Measurements from ENCODE around the gene HBG2.
"Not testable (repeated sequence)": the region's sequence is repeated elsewhere in the genome, so short reads cannot be mapped to it uniquely, and the experiment has no call there.

HBG2 gene

DNA sequence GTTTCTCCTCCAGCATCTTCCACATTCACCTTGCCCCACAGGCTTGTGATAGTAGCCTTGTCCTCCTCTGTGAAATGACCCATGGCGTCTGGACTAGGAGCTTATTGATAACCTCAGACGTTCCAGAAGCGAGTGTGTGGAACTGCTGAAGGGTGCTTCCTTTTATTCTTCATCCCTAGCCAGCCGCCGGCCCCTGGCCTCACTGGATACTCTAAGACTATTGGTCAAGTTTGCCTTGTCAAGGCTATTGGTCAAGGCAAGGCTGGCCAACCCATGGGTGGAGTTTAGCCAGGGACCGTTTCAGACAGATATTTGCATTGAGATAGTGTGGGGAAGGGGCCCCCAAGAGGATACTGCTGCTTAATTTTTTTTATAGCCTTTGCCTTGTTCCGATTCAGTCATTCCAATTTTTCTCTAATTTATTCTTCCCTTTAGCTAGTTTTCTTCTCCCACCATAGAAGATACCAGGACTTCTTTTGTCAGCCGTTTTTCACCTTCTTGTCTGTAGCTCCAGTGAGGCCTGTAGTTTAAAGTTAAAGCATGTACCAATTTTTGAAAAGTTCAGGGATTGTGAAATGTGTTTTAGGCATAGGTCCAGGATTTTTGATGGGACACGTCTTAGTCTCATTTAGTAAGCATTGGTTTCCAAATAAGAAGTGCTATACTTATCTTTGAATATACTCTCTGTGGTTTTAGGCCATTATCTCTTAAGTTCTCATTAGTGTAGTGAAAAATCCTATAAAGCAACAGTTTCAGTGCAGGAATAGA lies at the start of gene HBG2:
Gene HBG2, minus strand, starts transcription at position 136 of the 768 bp plus-strand sequence. Its CDS starts 53 bp downstream, at position 83.
- DNase-seq (ENCODE audit: low spot score), result not testable (repeated sequence)

DNA sequence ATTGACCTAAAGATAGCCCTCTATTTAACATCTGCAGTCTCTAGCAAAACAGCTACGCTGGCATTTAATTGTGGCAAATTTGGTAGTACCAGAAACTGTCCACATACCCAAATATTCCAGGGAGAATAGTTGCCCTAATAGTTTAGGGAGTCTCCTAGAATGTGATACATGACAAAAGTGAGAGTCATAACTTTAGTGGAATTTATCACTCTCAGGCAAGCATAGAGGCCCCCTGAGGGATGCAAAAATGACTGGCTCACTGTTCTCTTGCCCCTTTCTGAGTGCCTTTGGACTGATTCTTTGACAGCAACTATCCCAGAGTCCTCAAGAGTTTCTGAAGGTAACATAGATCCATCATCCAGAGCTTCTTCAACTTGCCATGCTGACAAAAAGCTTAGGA lies 49.5 kb upstream of the HBG2 start:
- DNase-seq (ENCODE audit: low spot score), result no peak

DNA sequence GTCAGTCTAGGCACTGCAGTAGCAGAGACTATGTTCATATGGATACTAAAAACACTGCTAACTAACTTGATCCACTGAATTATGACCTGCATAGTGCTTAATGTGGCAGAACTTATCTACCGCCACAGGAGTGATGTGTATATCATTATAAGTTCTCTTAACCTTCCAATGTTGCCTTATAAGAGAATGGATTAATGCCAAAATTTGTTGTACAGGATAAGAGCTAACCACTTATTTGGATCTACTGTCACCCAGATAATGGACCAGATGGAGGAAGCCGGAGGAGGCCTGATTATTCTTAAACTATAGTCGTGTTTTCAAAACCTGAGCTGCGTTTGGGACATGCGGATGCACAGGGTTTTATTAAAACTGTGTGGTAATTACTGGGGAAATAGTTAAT lies 49.0 kb upstream of the HBG2 start:
- no peak for DNase-seq (ENCODE audit: low spot score)

DNA sequence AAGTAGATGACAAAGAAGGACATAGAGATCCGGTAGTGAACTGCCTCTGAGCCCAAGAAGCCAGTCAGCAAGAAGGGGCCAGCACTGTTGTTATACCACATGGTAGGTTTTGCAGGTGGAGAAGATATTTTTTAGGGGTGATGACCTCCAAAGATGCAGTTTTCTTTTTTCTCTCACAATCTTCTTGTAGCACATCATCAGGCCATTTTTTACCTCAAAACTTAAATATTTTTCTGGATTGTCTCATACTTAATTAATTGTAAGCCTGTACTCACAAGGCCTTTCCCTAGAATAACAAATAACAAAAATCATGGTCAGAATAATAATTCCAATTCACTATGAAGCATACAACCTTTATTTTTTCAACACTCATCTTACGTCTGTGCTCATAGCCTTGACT lies 47.3 kb upstream of the HBG2 start, which contains the start of gene OR51B4:
Gene OR51B4, minus strand, starts transcription at position 101 of the 400 bp plus-strand sequence. Its CDS starts 0 bp downstream, at position 101.
- DNase-seq (ENCODE audit: low spot score), result no peak

DNA sequence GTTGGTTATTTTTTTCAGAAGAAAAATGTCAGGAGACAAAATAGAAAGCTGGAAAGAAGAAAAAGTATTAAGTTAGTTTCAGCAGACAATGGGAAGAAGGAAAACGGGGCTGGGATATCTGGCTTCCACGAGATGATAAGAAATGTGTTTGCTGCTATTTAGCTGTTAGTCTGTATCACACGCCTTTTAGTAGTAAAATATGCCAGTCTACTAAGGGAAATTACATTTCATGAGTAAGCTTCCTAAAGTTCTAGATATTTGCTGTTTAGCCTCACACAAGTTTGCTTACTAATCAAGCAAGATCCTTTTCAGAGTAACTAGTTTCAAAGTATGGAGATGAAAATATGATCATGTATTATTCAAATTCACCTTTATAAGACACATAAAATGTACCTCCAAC lies 45.7 kb upstream of the HBG2 start:
- no peak for DNase-seq (ENCODE audit: low spot score)

DNA sequence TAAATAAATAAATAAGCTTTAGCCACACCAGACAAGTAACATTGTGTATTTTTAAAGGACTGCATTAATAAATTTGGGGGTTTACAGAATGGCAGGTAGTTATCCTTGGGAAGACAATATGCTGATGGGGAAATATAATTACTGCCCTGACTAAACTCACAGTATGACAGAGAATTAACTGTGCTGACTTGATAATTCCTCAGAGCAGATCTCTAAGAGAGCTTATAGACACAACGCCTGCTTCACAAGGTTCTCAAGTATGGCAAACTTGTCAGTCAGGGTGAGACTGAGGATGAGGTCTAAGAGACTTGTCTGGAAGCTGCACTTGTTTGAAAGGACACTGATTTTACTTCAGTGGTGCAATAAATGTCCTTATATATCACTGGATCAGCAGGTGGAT lies 43.9 kb upstream of the HBG2 start:
- no peak for DNase-seq (ENCODE audit: low spot score)

DNA sequence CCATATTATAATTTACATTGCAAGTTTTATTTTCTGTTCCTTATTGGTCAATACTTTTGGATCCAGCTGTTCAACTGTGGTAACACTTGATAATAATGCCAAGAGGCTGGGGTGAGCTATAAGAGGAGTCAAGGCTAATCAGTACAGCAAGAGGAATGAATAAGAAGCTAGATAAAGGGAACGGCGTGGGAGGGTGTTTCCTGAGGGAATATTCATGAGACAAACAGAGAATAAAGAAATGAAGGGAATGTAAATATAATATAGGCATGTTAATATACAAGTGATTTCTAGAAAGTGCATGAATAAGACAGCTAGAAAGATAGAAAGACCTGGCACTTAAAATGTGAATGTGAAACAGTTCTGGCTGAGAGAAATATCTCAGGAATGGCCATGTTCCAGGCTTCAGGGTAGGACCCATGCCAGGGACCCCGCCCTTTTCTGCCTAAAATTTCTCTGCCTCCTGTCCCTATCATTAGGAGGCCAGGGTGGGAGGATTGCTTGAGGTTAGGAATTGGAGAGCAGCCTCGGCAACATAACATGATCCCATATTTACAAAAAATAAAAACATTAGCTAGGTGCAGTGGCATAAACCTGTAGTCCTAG lies 43.2 kb upstream of the HBG2 start:
- no peak for DNase-seq (ENCODE audit: low spot score)

DNA sequence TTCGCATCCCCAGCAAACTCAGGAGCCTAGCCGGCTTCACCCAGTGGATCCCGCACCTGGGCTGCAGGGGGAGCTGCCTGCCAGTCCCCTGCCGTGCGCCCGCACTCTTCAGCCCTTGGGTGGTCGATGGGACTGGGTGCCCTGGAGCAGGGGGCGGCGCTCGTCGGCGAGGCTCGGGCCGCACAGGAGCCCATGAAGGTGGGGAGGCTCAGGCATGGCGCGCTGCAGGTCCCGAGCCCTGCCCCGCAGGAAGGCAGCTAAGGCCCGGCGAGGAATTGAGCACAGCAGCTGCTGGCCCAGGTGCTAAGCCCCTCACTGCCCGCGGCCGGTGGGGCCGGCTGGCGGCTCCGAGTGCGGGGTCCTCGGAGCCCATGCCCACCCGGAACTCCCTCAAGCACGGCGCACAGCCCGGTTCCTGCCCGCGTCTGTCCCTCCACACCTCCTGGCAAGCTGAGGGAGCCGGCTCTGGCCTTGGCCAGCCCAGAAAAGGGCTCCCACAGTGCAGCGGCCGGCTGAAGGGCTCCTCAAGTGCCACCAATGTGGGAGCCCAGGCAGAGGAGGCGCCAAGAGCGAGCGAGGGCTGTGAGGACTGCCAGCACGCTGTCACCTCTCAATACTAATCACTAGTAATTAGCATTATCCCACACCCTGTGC lies 39.9 kb upstream of the HBG2 start:
- not testable (repeated sequence) for DNase-seq (ENCODE audit: low spot score)

DNA sequence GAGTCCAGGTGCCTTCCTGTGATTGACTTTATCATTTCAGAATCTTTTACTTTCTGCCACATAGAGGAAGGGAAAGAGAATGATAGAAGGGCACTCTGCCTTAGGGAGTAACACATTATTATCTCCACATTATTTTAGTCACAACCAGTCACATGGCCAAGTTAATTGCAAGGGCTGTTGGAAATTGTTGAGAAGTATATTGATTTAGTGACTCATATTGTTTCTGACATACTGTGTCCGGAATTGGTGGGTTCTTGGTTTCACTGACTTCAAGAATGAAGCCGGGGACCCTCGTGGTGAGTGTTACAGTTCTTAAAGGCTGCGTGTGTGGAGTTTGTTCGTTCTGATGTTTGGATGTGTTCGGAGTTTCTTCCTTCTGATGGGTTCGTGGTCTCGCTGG lies 38.4 kb upstream of the HBG2 start:
- no peak for DNase-seq (ENCODE audit: low spot score)

DNA sequence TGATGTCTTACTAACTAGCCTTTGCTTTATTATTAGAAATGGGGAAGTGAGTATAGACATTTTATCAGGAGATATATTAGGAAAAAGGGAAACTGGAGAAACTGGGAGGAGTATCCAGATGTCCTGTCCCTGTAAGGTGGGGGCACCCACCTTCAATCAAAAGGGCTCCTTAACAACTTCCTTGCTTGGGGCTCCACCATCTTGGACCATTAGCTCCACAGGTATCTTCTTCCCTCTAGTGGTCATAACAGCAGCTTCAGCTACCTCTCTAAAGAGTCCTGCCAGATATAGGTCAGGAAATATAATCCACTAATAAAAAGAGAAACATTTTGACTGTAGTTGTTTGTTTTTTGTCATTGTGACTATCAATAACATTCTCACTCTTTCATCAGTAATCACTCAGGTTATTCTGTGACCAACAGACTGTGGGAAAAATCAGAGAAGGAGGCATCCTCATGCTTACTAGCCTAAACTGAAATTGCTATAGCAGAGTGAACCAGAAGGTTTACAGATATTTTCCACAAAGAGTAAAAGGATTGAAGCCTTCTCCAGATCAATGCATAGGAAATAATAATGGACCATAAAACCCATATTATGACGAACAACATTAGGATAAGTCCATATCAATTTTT lies 36.7 kb upstream of the HBG2 start:
- DNase-seq (ENCODE audit: low spot score), result no peak

DNA sequence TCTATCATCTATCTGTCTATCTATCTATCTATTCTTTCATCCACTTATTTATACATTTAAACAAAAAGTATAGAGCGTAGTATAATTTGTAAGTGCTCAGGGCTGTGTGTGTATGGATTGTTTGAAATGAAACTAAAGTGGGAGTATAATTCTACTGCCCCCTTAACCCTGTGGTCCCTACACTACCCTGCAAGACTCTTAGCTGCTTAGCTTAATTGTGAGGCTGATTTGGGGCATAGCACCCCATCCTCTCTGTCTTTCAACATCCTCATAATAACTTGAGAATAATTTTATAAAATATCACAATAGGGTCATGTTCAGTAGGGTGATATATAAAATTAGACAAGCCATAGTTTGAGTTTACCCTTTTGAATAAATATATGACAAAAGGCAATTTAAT lies 35.5 kb upstream of the HBG2 start:
- DNase-seq (ENCODE audit: low spot score), result no peak

DNA sequence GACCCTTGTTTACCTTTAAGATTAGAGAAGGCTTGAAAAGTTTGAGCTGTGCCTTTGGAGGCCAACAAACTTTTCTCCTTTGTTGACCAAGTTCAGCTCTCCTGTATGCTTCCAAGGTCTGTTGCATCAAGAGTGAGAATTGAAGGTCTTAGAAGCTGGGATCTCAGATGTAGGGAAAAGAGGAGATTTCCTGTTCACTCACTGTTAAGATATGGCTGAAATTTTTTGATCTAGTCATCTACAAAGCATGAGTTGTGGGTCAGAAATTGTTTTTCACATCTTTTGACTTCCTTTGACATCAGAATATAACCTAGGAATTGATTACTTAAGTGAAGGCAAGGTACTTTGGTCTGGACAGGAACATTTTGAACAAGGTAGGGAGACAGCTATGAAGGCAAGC lies 35.1 kb upstream of the HBG2 start:
- DNase-seq (ENCODE audit: low spot score), result no peak

DNA sequence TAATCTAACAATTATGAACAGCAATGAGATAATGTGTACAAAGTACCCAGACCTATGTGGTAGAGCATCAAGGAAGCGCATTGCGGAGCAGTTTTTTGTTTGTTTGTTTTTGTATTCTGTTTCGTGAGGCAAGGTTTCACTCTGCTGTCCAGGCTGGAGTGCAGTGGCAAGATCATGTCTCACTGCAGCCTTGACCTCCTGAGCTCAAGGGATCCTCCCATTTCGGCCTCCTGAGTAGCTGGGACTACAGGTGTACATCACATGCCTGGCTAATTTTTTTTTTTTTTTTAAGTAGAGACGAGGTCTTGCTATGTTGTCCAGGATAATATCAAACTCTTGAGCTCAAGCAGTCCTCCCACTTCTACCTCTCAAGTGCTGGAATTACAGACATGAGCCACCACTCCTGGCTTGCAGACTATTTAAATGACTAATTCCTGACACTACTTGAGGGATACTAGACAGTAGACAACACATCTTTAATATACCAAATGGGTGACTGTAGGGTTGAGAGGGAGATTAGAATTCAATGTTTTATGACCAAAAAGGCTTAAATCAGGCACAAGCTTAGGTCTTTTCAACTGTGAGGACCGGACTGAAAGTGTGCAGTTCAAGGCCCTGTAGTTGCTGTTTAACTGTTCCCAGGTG lies 34.4 kb upstream of the HBG2 start:
- DNase-seq (ENCODE audit: low spot score), result no peak

DNA sequence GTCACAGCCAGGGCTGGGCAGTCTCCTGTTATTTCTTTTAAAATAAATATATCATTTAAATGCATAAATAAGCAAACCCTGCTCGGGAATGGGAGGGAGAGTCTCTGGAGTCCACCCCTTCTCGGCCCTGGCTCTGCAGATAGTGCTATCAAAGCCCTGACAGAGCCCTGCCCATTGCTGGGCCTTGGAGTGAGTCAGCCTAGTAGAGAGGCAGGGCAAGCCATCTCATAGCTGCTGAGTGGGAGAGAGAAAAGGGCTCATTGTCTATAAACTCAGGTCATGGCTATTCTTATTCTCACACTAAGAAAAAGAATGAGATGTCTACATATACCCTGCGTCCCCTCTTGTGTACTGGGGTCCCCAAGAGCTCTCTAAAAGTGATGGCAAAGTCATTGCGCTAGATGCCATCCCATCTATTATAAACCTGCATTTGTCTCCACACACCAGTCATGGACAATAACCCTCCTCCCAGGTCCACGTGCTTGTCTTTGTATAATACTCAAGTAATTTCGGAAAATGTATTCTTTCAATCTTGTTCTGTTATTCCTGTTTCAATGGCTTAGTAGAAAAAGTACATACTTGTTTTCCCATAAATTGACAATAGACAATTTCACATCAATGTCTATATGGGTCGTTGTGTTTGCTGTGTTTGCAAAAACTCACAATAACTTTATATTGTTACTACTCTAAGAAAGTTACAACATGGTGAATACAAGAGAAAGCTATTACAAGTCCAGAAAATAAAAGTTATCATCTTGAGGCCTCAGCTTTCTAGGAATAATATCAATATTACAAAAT lies 33.7 kb upstream of the HBG2 start:
- no peak for DNase-seq (ENCODE audit: low spot score)

DNA sequence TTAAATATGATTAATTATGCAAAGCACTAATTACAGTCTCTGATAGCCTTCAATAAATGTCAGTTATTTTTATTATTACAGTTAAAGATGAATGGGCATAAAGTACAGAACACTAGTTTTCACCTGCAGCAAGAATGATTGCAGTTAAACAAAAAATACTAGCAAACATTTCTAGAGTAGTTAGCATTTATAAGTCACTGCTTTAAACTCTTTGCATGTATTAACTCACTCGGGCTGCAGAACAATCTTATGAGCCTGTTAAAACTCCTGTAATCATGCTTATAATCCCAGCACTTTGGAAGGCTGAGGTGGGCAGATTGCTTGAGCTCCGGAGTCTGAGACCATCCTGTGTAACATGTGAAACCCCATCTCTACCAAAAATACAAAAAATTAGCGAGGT lies 32.3 kb upstream of the HBG2 start:
- DNase-seq (ENCODE audit: low spot score), result no peak

DNA sequence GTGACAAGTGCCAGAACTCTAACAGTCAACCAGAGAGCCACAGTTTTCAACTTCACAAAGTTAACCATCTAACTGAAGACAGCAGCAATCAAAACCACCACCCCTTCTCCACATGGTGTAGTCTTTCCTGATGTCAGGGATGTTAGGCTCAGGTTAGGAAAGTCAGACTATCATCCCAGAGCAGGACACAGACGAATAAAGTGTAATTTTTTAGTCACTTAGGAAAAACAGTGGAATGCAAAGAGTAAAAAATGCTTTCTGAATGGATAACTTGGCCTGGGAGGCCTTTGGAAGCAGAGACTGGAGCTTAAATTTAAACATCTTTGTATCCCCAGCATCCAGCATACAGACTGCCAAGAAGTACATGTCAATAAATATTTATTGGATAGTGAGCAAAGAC lies 31.8 kb upstream of the HBG2 start:
- no peak for DNase-seq (ENCODE audit: low spot score)

DNA sequence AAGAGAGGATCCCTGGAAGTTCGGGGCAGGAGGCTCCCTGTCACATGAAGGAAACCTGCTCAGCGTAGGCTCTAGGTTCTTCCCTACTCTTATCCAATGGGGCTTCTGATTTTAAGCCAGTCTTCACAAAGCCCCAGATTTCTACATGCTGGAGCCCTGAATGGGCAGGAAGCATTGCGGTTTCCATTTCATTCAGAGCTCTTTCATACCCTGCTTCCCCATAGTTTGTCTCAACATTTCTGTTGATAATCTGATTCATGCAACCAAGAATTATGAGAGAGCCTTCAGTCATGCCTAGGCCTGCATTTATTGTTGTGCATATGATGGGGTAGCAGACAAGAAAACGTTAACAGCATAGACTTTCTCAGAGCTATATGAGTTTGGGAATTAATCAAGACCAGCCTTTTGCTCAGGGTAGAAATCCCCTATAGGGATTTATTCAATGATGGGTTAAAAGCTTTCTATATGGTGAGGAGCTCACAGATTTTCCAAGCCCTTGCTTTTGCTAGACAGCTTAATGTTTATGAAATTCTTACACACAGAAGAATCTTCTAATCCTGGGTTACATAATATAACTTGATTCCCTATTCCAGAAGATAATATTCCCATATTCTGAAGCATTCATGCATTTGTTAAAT lies 31.2 kb upstream of the HBG2 start:
- DNase-seq (ENCODE audit: low spot score), result no peak

DNA sequence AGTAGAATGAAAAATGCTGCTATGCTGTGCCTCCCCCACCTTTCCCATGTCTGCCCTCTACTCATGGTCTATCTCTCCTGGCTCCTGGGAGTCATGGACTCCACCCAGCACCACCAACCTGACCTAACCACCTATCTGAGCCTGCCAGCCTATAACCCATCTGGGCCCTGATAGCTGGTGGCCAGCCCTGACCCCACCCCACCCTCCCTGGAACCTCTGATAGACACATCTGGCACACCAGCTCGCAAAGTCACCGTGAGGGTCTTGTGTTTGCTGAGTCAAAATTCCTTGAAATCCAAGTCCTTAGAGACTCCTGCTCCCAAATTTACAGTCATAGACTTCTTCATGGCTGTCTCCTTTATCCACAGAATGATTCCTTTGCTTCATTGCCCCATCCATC lies 30.1 kb upstream of the HBG2 start:
- no peak for DNase-seq (ENCODE audit: low spot score)

DNA sequence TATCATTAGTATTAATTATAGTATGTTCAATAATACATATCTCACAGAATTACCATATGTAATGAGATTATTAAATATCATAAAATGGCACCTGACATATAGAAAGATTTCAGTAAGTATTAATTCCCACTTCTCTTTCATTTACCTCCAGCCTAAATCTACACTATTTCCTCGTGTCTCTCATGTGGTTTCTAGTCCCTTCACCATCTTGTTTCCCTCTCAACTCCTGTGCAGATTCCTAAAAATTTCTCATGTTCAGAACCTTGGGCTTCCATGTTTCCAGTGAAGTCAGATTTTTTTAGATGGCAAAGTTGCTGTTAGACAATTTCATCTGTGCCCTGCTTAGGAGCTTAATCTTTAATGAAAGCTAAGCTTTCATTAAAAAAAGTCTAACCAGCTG lies 29.3 kb upstream of the HBG2 start:
- no peak for DNase-seq (ENCODE audit: low spot score)

DNA sequence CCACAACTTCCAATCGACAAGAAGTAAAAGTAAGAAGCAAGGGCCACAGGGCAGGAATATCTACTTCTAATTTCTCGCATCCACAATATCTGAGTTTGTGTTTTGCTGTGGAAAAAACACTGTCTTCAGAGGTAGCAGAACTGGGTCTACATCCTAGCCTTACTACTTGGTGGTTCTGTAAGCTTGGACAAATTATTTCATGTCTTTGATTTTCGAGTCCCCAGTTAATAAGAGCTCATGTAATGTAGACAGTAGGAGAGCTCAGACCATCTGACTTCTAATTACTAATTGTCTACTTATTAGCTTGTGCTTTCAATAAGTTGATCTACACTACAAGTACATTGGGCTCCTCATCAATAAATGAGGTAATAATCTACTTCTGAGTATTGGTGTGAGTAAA lies 28.5 kb upstream of the HBG2 start:
- DNase-seq (ENCODE audit: low spot score), result no peak

DNA sequence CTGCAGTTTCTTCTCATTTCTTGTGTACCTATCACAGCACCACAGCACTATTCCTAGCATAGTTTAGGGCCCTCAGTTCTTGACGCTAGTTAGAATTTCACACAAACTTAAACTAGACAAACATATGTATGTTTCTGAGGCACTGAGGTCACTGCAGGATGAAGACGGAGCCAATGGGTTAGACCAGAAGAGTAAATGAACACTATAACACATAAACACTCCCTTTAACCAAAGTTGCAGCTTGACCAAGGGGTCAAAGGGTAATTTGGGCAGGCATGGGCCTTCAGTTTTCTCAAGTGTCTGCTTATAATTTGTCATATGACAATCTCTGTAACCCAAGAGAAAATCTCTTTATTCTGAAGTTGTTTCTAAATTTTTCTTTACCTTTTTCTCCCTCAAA lies 28.0 kb upstream of the HBG2 start:
- no peak for DNase-seq (ENCODE audit: low spot score)

All from left forelimb (tissue), 1 donor.